ENCODE measurements around the gene ERG.

The ERG gene

DNA sequence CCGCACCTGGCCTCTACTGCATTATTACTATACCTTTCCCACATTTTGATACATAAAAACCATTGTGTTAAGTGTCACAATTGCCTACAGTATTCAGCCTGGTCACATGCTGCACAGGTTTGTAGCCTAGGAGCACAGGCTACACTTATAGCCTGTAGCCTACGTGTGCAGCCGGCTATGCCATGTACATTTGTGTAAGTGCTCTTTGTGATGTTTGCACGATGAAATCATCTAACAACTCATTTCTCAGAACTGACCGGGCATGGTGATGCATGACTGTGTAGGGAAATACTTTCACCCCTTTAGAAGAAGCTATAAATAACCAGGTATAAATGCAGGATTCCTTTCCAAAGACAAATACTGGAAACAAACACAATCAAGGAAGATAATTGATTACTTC, 12.1 kb downstream of the ERG start:
- TF ChIP-seq, protein P1, sequence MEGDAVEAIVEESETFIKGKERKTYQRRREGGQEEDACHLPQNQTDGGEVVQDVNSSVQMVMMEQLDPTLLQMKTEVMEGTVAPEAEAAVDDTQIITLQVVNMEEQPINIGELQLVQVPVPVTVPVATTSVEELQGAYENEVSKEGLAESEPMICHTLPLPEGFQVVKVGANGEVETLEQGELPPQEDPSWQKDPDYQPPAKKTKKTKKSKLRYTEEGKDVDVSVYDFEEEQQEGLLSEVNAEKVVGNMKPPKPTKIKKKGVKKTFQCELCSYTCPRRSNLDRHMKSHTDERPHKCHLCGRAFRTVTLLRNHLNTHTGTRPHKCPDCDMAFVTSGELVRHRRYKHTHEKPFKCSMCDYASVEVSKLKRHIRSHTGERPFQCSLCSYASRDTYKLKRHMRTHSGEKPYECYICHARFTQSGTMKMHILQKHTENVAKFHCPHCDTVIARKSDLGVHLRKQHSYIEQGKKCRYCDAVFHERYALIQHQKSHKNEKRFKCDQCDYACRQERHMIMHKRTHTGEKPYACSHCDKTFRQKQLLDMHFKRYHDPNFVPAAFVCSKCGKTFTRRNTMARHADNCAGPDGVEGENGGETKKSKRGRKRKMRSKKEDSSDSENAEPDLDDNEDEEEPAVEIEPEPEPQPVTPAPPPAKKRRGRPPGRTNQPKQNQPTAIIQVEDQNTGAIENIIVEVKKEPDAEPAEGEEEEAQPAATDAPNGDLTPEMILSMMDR (IDR thresholded peaks at IDR 0.05; ENCODE audit: low read depth, low read length), result no peak
- DNase-seq (ENCODE audit: extremely low read depth, low read depth), result no peak

DNA sequence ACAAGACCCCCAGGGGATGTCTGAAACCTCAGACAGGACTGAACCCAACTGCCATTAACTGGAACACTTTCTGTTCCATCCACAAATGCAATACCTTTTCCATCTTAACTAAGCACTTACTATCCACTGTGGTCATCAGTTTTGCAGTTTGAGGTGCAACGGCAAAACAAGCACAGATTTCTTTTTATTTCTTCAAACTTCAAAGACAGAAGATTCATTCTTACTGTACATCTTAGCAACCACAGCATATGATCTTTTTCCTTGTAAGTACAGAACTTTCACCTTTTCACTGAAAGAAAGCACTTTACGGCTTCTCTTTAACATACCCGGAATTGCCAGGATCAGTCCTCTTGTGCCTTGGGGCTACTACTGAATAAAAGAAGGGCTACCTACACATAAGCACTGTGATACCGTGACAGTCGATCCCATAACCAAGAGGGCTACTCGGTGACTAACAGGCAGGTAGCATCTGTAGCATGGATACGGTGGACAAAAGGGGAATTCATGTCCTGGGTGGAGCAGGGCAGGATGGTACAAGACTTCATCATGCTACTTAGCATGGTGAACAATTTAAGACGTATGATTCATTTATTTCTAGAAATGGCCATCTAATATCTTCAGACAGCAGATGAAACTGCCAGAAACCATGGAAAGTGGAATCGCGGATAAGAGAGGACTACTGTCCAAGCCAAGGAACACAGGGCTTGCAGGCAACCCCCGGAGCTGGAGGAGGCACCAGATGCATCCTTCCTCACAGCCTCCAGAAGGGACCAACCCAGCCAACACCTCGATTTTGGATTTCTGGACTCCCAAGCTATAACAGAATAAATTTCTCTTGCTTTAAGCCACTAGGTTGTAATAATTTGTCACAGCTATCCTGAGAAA, 18.4 kb downstream of the ERG start:
- TF ChIP-seq, protein P1 (IDR thresholded peaks at IDR 0.05; ENCODE audit: low read depth, low read length), result no peak
- DNase-seq (ENCODE audit: extremely low read depth, low read depth), result no peak

DNA sequence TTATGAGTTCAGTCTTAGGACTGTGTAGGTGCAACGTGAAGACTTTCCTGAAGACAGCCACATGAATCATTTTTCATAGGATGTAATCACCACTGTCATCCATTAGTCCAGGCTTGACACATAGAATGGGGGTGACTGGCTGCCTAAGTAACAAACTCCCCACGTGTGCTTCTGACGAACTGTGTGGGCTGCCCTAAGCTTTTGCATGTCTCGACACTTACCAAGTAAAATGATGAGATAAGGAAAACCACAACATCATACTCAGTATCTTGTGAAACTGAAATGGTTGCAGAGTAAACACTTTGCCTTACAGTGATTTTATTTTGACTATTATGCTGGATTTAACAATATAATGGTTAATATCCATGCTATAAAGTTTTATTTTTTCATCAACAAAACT, 19.5 kb downstream of the ERG start:
- TF ChIP-seq, protein P1 (IDR thresholded peaks at IDR 0.05; ENCODE audit: low read depth, low read length), result no peak
- DNase-seq (ENCODE audit: extremely low read depth, low read depth), result no peak

DNA sequence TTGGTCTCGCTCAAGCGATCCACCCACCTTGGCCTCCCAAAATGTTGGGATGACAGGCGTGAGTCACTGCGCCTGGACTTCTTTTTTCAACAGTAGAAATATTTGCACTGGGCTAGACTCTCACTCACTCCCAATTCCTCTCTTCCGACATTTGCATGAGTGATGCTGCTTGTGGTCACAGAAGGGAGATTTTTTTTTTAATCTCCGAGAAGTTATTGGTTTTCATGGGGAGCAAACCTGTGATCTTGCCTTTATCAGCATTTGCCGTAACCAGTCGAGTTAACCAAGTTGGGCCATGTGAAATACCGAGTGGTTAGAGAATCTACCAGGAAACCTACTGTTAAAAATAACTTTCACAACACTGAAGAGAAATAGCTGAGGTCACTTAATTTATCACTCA, 21.1 kb downstream of the ERG start:
- no peak for DNase-seq (ENCODE audit: extremely low read depth, low read depth)
- TF ChIP-seq, protein P1 (IDR thresholded peaks at IDR 0.05; ENCODE audit: low read depth, low read length), result no peak

DNA sequence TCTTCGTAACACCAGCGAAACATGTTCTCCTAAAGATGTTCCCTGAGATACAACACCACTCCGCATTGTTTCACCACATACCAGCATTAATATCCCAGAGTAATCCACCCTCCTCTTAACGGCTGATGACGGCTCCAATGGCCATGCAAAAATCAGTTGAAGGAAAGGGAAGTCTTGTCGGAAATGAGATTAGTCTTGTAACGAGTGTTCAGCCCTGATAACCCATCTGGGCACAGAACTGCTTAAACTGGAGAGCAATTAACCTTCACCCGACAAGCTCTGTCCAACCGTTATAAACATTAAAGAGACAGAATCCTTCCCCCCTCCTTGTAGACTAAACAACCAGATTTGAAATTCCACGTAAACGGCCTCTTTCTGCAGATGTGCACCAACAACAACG, 21.9 kb downstream of the ERG start:
- TF ChIP-seq, protein P1 (IDR thresholded peaks at IDR 0.05; ENCODE audit: low read depth, low read length), result no peak
- DNase-seq (ENCODE audit: extremely low read depth, low read depth), result no peak

DNA sequence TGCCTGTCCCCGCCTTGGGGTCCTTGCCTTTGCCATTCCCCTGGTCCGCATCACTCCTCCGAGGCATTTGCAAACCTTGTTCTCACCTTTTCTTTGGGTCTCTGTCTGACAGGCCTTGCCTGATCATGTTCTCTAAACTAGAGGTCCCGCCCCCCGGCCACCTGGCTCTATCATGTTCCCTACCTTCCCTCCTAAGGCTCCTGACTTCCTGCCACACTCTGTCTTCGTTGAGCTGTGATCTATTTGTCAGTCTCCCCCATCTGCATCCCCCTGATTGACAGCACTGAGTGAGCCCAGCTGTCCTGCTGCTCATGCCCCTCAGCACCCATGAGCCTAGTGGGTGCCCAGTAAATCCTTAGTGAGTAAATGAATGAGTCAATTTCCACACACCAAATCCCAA, 22.8 kb downstream of the ERG start:
- no peak for DNase-seq (ENCODE audit: extremely low read depth, low read depth)
- TF ChIP-seq, protein P1 (IDR thresholded peaks at IDR 0.05; ENCODE audit: low read depth, low read length), result no peak

DNA sequence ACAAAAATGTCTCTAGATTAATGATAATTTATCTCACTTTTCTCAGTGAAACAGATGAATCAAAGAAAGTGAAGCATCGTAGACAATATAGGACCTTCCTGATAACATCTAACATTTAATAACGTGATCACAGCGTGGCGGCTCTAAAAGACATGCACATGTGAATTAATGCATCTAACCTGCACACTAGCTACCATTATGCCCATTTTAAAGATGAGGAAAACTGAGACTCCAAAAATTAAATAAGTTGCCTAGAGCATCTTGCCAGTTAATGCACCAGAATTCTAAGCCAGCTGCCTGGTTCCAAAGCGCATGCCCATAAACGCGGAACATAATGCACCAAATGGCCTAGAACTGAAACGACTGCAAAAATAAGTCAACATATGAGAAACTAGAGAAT, 23.5 kb downstream of the ERG start:
- TF ChIP-seq, protein P1 (IDR thresholded peaks at IDR 0.05; ENCODE audit: low read depth, low read length), result no peak
- DNase-seq (ENCODE audit: extremely low read depth, low read depth), result no peak

All from AG09319 (cell line).